ENCODE results near the gene HHLA2. TPM values are rescaled to one million over a fixed set of nuclear protein-coding genes. Genes with fewer than 3 reads are reported as not detected.

Gene HHLA2
- total and polyA plus RNA-seq, 2 of the 8 experiments (the other 6 are each of a cell fraction or from before 2014, with no cell fraction given), result not detected

GRCh38 chr3:108333961-108334360 lies 37.6 kb downstream of the HHLA2 start:
- no peak overlapping the region for H2BK120ac ChIP-seq (replicated peaks; ENCODE audit: low read depth, low read length)
- H3K4me1 ChIP-seq (replicated peaks in 1 of 4; ENCODE audit: control insufficient read depth in 3 of 4, insufficient read depth in 4 of 4, low read length in 3 of 4), result no peaks in the 10 kb centered on the region
- no peak overlapping the region for H2BK15ac ChIP-seq (ENCODE audit: low read length)
- ChIA-PET POLR2A (ENCODE audit: partially characterized antibody) (no interaction called here), CTCF (ENCODE audit: partially characterized antibody) (no interaction called here)
- no peaks in the 10 kb centered on the region for H4K20me1 ChIP-seq (replicated peaks in 1 of 2; ENCODE audit: control insufficient read depth in 1 of 2, insufficient read depth in 2 of 2, low read length in 2 of 2)
- H3K4me3 ChIP-seq (ENCODE audit: extremely low read depth in 1 of 4, insufficient read depth in 2 of 4, low read depth in 3 of 4, low read length in 4 of 4), result no peak overlapping the region
- 82% methylated on average over 1 of the region's 1 CpG; no CpG with 5 or more reads in 1 of the 2 experiments for WGBS, 2 experiments (ENCODE audit: extremely low coverage in 1 of 2, insufficient coverage in 1 of 2, insufficient read length in 1 of 2, insufficient replicate concordance in 2 of 2, low coverage in 1 of 2, low lambda C conversion rate in 2 of 2, missing lambda C conversion rate in 1 of 2)
- no peaks in the 10 kb centered on the region for H3K79me2 ChIP-seq (ENCODE audit: control insufficient read depth in 1 of 2, insufficient read depth in 2 of 2, low read length in 2 of 2)
- no peak for FAIRE-seq
- no peak for DNase-seq (ENCODE audit: low read depth in 1 of 2, low spot score in 2 of 2)
- H2AFZ ChIP-seq (ENCODE audit: low read length), result no peak overlapping the region
- H3K4ac ChIP-seq (replicated peaks; ENCODE audit: insufficient read length, low read depth, low read length), result no peak overlapping the region
- H3K14ac ChIP-seq (ENCODE audit: insufficient read length), result no peak overlapping the region
- no peaks in the 10 kb centered on the region for H3K27me3 ChIP-seq (replicated peaks in 1 of 4; ENCODE audit: control insufficient read depth in 3 of 4, extremely low read depth in 1 of 4, insufficient read depth in 3 of 4, low read length in 3 of 4)
- H2AK5ac ChIP-seq (ENCODE audit: low read depth, low read length), result no peak overlapping the region
- no peaks in the 10 kb centered on the region for H3K79me1 ChIP-seq (ENCODE audit: low read depth, low read length)
- H3K18ac ChIP-seq (ENCODE audit: extremely low read depth, low read length), result no peak overlapping the region
- no peaks in the 10 kb centered on the region for H3K23me2 ChIP-seq (ENCODE audit: low read depth, low read length)
- H3K36me3 ChIP-seq (ENCODE audit: control insufficient read depth in 2 of 4, insufficient read depth in 4 of 4, low read length in 3 of 4), result no peaks in the 10 kb centered on the region
- H3K56ac ChIP-seq (replicated peaks; ENCODE audit: insufficient read length, low read depth, low read length), result no peak overlapping the region
- H3K9ac ChIP-seq (replicated peaks in 1 of 4; ENCODE audit: extremely low read depth in 1 of 4, low read depth in 3 of 4, low read length in 3 of 4), result no peak overlapping the region
- no peak overlapping the region for H2BK20ac ChIP-seq (ENCODE audit: low read length)
- no peak overlapping the region for H4K8ac ChIP-seq (ENCODE audit: extremely low read depth, insufficient read depth, low read length)
- no peak overlapping the region for H2BK12ac ChIP-seq (ENCODE audit: low read depth, low read length)
- H3K27ac ChIP-seq (ENCODE audit: low read depth, low read length), result no peak overlapping the region
- no peak overlapping the region for H3K23ac ChIP-seq (ENCODE audit: insufficient read length)
- no peak overlapping the region for H3K4me2 ChIP-seq (ENCODE audit: insufficient read depth in 1 of 2, low read depth in 2 of 2, low read length in 2 of 2)
- H2BK5ac ChIP-seq (ENCODE audit: low read depth, low read length), result no peak overlapping the region
- no peaks in the 10 kb centered on the region for H3K9me3 ChIP-seq (ENCODE audit: insufficient read depth in 2 of 2, low read depth in 1 of 2, low read length in 1 of 2)
- H4K91ac ChIP-seq (replicated peaks; ENCODE audit: insufficient read length, low read length), result no peak overlapping the region
- no peak overlapping the region for H4K5ac ChIP-seq (ENCODE audit: insufficient read length, low read depth, low read length)
- TF ChIP-seq MAX (IDR thresholded peaks at IDR 0.05), result no peak
- no peak for TF ChIP-seq HDAC6 (IDR thresholded peaks at IDR 0.05; ENCODE audit: low read depth, low read length)
- no peak for TF ChIP-seq SUZ12 (IDR thresholded peaks at IDR 0.05; ENCODE audit: low read length)
- TF ChIP-seq ATF2 (IDR thresholded peaks at IDR 0.05; ENCODE audit: low read length), result no peak
- no peak for TF ChIP-seq SP2 (IDR thresholded peaks at IDR 0.05; ENCODE audit: low read length)
- TF ChIP-seq ZNF274 (IDR thresholded peaks at IDR 0.05; ENCODE audit: borderline replicate concordance, extremely low read depth, low read length), result no peak
- no peak for TF ChIP-seq JUND (IDR thresholded peaks at IDR 0.05; ENCODE audit: low read length)
- no peak for TF ChIP-seq SRF (IDR thresholded peaks at IDR 0.05; ENCODE audit: low read depth, low read length)
- TF ChIP-seq EP300 (IDR thresholded peaks at IDR 0.05; ENCODE audit: borderline replicate concordance in 1 of 2, low read depth in 2 of 2, low read length in 2 of 2), result no peak
- TF ChIP-seq TBP (IDR thresholded peaks at IDR 0.05; ENCODE audit: low read depth, low read length), result no peak
- TF ChIP-seq CHD2 (IDR thresholded peaks at IDR 0.05; ENCODE audit: low read length), result no peak
- TF ChIP-seq YY1 (IDR thresholded peaks at IDR 0.05; ENCODE audit: low read depth, low read length), result no peak
- TF ChIP-seq JUN (IDR thresholded peaks at IDR 0.05; ENCODE audit: low read depth, low read length), result no peak
- TF ChIP-seq RXRA (IDR thresholded peaks at IDR 0.05; ENCODE audit: insufficient read depth, low read depth, low read length), result no peak
